K562 (cell line): Measurements from ENCODE around the gene PIMREG. TPM values are rescaled to one million over a fixed set of nuclear protein-coding genes. Genes with fewer than 3 reads are reported as not detected.
A peak's percentile ranks its signal among the peaks of the same experiment; 100 is the strongest.

ENCODE experiments used
- ATAC-seq: fragments of 200-7000 bp; cut with Tn5 transposase; 3 replicates; pipeline ENCODE4 v1.9.1; 2020; ENCODE audit warnings: moderate library complexity
- BruUV-seq: library from RNA; stranded (reverse); fragments of 400-500 nt; replicated peaks from 2 replicates; lab custom pipeline; 2021; lab: Mats Ljungman, UMichigan
- CTCF ChIA-PET: fragments of 300-600 bp; formaldehyde crosslinking; extraction: SDS; loops from one replicate; lab custom pipeline; 2021; ENCODE audit warnings: low intra/inter-chr PET ratio; lab: Yijun Ruan, JAX
- POLR2A ChIA-PET: fragments of 300-600, 350-650 bp; sonication (Branson Sonifier 250); formaldehyde crosslinking; extraction: SDS; loops from one replicate; lab custom pipeline; 2021; ENCODE audit warnings: antibody characterized with exemption, inconsistent platforms; lab: Yijun Ruan, JAX
- DNase-seq, 4 experiments: peaks; one replicate each; pipeline versions ENCODE4 v3.0.0 to v3.0.0-alpha.2; 2011 to 2018; ENCODE audit warnings: low spot score in 3 of 4, mixed read lengths in 3 of 4; ENCODE audit errors: extremely low read depth in 1 of 4
- FAIRE-seq: peaks from 2 replicates; lab custom pipeline; 2011; peaks lifted over from hg19 to GRCh38; lab: Jason Lieb, UNC
- H2AFZ ChIP-seq: 2 replicates; pipeline ENCODE4 v1.6.0; 2011; ENCODE audit warnings: low read depth, low read length, control low read depth, inconsistent platforms
- H3K27ac ChIP-seq: fragments of 200-600 bp; 3 replicates; pipeline ENCODE4 v1.8.0; 2011; ENCODE audit warnings: low read depth, mild to moderate bottlenecking, control low read depth, inconsistent platforms, low read length, moderate library complexity, mixed read lengths; ENCODE audit errors: extremely low read depth
- H3K27me3 ChIP-seq, 2 experiments: fragments of 300-600 bp in 1 of 2; 2 replicates in 1 of 2; 3 replicates in 1 of 2; pipeline versions ENCODE4 v1.6.0 to v1.8.0; 2011; ENCODE audit warnings: inconsistent platforms in 2 of 2, low read length in 2 of 2, mild to moderate bottlenecking in 1 of 2, mixed read lengths in 1 of 2, moderate library complexity in 1 of 2; ENCODE audit not compliant: control insufficient read depth in 2 of 2, insufficient read depth in 2 of 2
- H3K36me3 ChIP-seq: fragments of 300-600 bp; 3 replicates; pipeline ENCODE4 v1.8.0; 2011; ENCODE audit warnings: mild to moderate bottlenecking, low read length, inconsistent platforms; ENCODE audit not compliant: control insufficient read depth, insufficient read depth
- H3K4me1 ChIP-seq, 2 experiments: fragments of 200-600 bp in 1 of 2; replicated peaks in 1 of 2; 2 replicates in 1 of 2; 3 replicates in 1 of 2; pipeline versions ENCODE4 v1.5.1 to v1.8.0; 2011; ENCODE audit warnings: inconsistent platforms in 2 of 2, low read length in 2 of 2, mild to moderate bottlenecking in 1 of 2, mixed read lengths in 1 of 2, moderate library complexity in 1 of 2; ENCODE audit not compliant: control insufficient read depth in 2 of 2, insufficient read depth in 2 of 2
- H3K4me2 ChIP-seq: 2 replicates; pipeline ENCODE4 v1.6.1; 2011; ENCODE audit warnings: low read length, control low read depth, inconsistent platforms, mixed read lengths; ENCODE audit not compliant: insufficient read depth
- H3K4me3 ChIP-seq: fragments of 200-600 bp; sonication (generic), shearing (Covaris generic); 2 replicates; pipeline ENCODE4 v1.5.1; 2016; ENCODE audit warnings: control low read depth, inconsistent platforms
- H3K79me2 ChIP-seq: fragments of 200-600 bp; 3 replicates; pipeline ENCODE4 v1.8.0; 2011; ENCODE audit warnings: low read length, inconsistent platforms; ENCODE audit not compliant: control insufficient read depth, insufficient read depth
- H3K9ac ChIP-seq, 2 experiments: 2 replicates each; pipeline versions ENCODE4 v1.6.0 to v1.6.1; 2011; ENCODE audit warnings: low read depth in 2 of 2, low read length in 2 of 2, control low read depth in 1 of 2, inconsistent platforms in 1 of 2, mild to moderate bottlenecking in 1 of 2, mixed read lengths in 1 of 2; ENCODE audit not compliant: insufficient read depth in 1 of 2
- H3K9me1 ChIP-seq: one replicate; pipeline ENCODE4 v1.6.0; 2011; ENCODE audit warnings: inconsistent platforms, mild to moderate bottlenecking, low read length, moderate library complexity; ENCODE audit not compliant: control insufficient read depth, insufficient read depth
- H3K9me3 ChIP-seq: replicated peaks from 2 replicates; pipeline ENCODE4 v1.5.1; 2011; ENCODE audit warnings: low read depth, low read length, inconsistent platforms; ENCODE audit not compliant: control insufficient read depth, insufficient read depth
- H4K20me1 ChIP-seq: replicated peaks from 2 replicates; pipeline ENCODE4 v1.6.1; 2011; ENCODE audit warnings: low read length, inconsistent platforms, mixed read lengths; ENCODE audit not compliant: control insufficient read depth, insufficient read depth
- HOMEZ ChIP-seq: fragments of 250-450 bp; sonication (Bioruptor Pico); IDR thresholded peaks from 2 replicates; pipeline ENCODE4 v1.4.0; 2020; ENCODE audit warnings: mild to moderate bottlenecking, moderate library complexity
- LCOR ChIP-seq: sonication (generic); formaldehyde crosslinking; IDR thresholded peaks from 2 replicates; pipeline ENCODE4 v1.8.0; 2022; ENCODE audit warnings: mild to moderate bottlenecking, missing genetic modification reagents
- RFX1 ChIP-seq: fragments of 450-650 bp; IDR thresholded peaks from 2 replicates; pipeline ENCODE4 v1.6.1; 2016; ENCODE audit warnings: mild to moderate bottlenecking, moderate library complexity
- SP2 ChIP-seq: IDR thresholded peaks from 2 replicates; pipeline ENCODE4 v1.6.1; 2011; ENCODE audit warnings: mild to moderate bottlenecking, low read depth, low read length, moderate library complexity; ENCODE audit not compliant: poor library complexity, severe bottlenecking; ENCODE audit errors: extremely low read depth
- ZNF408 ChIP-seq: fragments of 250-450 bp; sonication (Bioruptor Pico); IDR thresholded peaks from 2 replicates; pipeline ENCODE4 v1.4.0; 2020; ENCODE audit warnings: low read depth, mild to moderate bottlenecking, moderate library complexity
- WGBS: fragments of 100-300 bp; shearing (Covaris generic); methylation state at CpG from one replicate; pipeline ENCODE4 v1.1.6; 2016; ENCODE audit warnings: low coverage, mixed read lengths; ENCODE audit not compliant: insufficient coverage; ENCODE audit errors: missing lambda C conversion rate; 5-methylcytosine and 5-hydroxymethylcytosine counted together
- in situ Hi-C: fragments of 300-500 bp; cut with MboI; formaldehyde crosslinking; loops from 4 replicates; pipeline ENCODE4 v1.15.0; 2018; ENCODE audit warnings: inconsistent platforms, mixed read lengths
- intact Hi-C: fragments of 100-400 bp; cut with micrococcal nuclease; formaldehyde crosslinking; loops from 2 replicates; pipeline ENCODE4 v1.14.2; 2022
- polyA plus RNA-seq, 8 experiments: library from polyadenylated mRNA; depleted of rRNA in 4 of 8; stranded (reverse) in 5 of 8; unstranded in 3 of 8; fragments of >200 nt; fragmentation: Nextera tagmentation in 2 of 8; fragmentation: Illumina TruSeq in 1 of 8; extraction: Ambion mirVana in 2 of 8; extraction: Trizol in 1 of 8; gene quantifications; 2 replicates each; pipeline versions ENCODE4 v1.2.1 to v1.2.3, GENCODE V29; 2011 to 2014; ENCODE audit warnings: inconsistent platforms in 1 of 8, missing spikeins in 1 of 8
- total RNA-seq, 7 experiments: library from RNA; depleted of rRNA in 6 of 7; stranded (reverse); fragments of >200 nt in 6 of 7; fragmentation: Illumina TruSeq in 2 of 7; extraction: Trizol in 2 of 7; gene quantifications; 2 replicates each; pipeline versions ENCODE4 v1.2.1 to v1.2.3, GENCODE V29; 2011 to 2021; ENCODE audit warnings: low replicate concordance in 1 of 7

PIMREG gene
- total and polyA plus RNA-seq, 9 of the 15 experiments (the other 6 are each of a cell fraction or from before 2014, with no cell fraction given): 1.1 to 16.7 (median 9.4) TPM

GRCh38 chr17:6437956-6438355, 6.3 kb upstream of the PIMREG start (continued):
- TF ChIP-seq HOMEZ: no peak

- H3K79me2 ChIP-seq: no peaks in the 10 kb centered on the region
- H3K4me3 ChIP-seq: no peak overlapping the region
- H3K27ac ChIP-seq: no peak overlapping the region
- intact Hi-C loops (no loop called here), in situ Hi-C loops (loop anchor here (25.0 kb wide), 1 partner anchor 1203 kb away; the partner anchor contains the start of gene SCIMP)
- no peak overlapping the region for H3K4me2 ChIP-seq
- H3K36me3 ChIP-seq: no peaks in the 10 kb centered on the region
- H3K27me3 ChIP-seq: no peaks in the 10 kb centered on the region; a peak in 1 of 5 replicates
- H3K9ac ChIP-seq: no peak overlapping the region
- H2AFZ ChIP-seq: no peak overlapping the region
- no peaks in the 10 kb centered on the region for H3K9me3 ChIP-seq
- POLR2A ChIA-PET: interaction anchor here (0.9 kb wide), 1 partner anchor 10 kb away, joined by 3 read pairs; no protein-coding TSS in a partner anchor
- BruUV-seq: no TSS peak
- ATAC-seq: no peak
- CTCF ChIA-PET: no interaction called here
- no peak for FAIRE-seq
- WGBS: 4% methylated on average over 3 of the region's 4 CpGs
- no peak for DNase-seq
- peaks cover 0 to 16% of the 10 kb centered on the region in 2 experiments; a peak in 2 of 5 replicates for H3K4me1 ChIP-seq
- TF ChIP-seq ZNF408 (CRISPR knock-in tag) (no peak), LCOR (no peak), RFX1 (peak; percentile 62), SP2 (no peak)
- H4K20me1 ChIP-seq: no peaks in the 10 kb centered on the region
- no peaks in the 10 kb centered on the region for H3K9me1 ChIP-seq
These were observed 4.3 kb upstream of the PIMREG start for GRCh38 chr17:6439951-6440350.
